AG10803 (cell line): Measurements from ENCODE around the gene NSMCE1.
A peak's percentile ranks its signal among the peaks of the same experiment; 100 is the strongest.

ENCODE experiments used
- DNase-seq: peaks from one replicate; pipeline ENCODE4 v3.0.0; 2010; ENCODE audit warnings: low read depth
- H3K4me3 ChIP-seq: 2 replicates; pipeline ENCODE4 v1.5.1; 2011; ENCODE audit warnings: mild to moderate bottlenecking, low read length, control low read depth
- TF ChIP-seq, protein P1 (sequence below): conservative IDR thresholded peaks from 2 replicates; pipeline ENCODE4 v1.5.1; 2011; ENCODE audit warnings: mild to moderate bottlenecking, low read length, control low read depth, inconsistent platforms

The NSMCE1 gene, protein sequence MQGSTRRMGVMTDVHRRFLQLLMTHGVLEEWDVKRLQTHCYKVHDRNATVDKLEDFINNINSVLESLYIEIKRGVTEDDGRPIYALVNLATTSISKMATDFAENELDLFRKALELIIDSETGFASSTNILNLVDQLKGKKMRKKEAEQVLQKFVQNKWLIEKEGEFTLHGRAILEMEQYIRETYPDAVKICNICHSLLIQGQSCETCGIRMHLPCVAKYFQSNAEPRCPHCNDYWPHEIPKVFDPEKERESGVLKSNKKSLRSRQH

DNA sequence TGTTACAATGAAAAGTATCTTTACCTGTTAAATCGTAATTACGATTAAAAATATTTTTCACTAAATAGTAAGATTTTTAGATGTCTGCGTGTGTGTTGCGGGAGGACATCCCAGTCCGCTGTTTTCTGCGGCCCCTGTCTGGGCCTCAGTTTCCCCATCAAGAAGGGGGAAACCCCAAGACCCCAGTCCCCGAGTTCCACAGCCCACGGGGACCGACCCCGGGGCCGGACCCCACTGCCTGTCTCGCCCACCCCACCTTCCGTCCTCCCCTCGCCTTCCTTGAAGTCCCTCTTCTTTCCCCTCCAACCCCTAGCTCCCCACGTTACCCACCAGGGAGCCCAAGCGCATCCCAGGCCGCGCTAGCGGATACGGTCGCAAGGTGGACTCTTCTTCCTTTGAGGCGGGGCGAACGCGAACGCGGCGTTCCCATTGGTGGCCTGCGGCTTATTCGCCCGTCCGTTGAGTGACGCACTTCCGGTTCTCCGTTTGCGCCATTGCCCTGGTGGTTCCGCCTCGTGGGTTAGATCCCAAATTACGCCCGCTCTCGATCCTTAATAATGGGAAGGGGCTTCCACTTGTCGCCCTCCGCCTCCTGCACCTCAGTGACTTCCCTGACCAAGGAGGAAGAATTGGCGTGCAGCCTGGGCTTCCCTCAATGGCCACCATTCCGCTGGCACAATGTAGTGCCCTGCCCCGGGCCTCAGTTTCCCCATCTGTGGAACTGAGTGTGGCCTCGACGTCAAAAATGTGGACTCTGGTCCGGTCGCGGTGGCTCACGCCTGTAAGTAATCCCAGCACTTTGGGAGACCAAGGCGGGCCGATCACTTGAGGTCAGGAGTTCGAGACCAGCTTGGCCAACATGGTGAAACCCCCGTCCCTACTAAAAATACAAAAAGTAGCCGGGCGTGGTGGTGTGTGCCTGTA lies at the start of gene NSMCE1:
TSS of gene NSMCE1 (minus strand) at position 397 of the 924 bp plus-strand sequence. CDS start 11,202 bp downstream, outside the sequence.
- peak within 1 kb of the TSS; percentile 94 for H3K4me3 ChIP-seq
- peak; percentile 95 for DNase-seq
- TF ChIP-seq, protein P1, sequence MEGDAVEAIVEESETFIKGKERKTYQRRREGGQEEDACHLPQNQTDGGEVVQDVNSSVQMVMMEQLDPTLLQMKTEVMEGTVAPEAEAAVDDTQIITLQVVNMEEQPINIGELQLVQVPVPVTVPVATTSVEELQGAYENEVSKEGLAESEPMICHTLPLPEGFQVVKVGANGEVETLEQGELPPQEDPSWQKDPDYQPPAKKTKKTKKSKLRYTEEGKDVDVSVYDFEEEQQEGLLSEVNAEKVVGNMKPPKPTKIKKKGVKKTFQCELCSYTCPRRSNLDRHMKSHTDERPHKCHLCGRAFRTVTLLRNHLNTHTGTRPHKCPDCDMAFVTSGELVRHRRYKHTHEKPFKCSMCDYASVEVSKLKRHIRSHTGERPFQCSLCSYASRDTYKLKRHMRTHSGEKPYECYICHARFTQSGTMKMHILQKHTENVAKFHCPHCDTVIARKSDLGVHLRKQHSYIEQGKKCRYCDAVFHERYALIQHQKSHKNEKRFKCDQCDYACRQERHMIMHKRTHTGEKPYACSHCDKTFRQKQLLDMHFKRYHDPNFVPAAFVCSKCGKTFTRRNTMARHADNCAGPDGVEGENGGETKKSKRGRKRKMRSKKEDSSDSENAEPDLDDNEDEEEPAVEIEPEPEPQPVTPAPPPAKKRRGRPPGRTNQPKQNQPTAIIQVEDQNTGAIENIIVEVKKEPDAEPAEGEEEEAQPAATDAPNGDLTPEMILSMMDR: peak; percentile 26

DNA sequence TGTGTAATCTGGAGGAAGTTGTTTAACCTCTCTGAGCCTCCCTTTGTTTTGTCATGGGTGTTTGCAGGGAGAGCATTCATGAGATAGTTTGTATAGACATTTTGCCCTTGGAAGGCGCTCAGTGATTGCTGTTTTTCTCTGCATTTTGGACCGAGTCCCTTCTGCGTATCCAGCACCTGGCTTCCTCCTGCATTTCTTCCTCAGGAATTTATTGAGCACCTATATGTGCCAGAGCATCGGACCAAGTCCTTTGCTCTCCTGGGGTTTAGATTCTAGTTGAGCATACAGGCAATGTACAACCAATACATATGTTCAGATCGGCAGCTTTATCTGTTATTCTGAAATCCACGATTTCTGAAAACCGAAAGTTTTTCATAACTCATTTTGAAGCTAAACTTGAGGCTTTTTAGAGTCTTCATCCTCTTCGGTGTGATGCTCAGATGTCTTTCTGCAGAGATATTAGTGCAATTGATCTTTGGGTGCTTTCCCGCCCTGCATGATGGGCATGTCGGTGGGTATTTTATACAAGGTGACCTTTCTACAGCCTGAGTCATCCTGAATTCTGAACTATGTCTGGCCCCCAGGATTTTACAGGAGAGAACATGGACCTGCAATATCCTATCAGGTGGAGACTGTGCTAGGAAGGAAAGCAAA lies 49.3 kb upstream of the NSMCE1 start:
- TF ChIP-seq, protein P1: no peak
- DNase-seq: no peak
- no peak overlapping the region for H3K4me3 ChIP-seq

DNA sequence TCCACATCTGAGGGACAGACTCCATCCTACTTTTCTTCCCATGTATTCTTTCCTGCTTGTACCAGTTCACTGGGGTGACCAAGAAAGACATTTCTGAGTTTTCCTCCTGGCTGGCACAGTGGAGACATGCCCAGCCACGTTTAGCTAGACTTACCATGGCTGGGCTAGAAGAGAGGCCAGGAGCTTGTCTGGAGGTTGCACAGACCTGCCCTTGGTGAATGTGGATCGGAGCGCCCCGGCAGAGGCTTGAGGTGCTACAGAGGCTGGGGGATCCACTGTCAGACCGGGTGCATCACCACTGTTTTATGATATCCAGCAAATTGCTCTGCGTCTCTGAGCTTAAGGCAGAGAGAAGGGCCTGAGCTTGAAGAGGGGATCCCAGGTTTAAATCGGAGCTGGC lies 48.7 kb upstream of the NSMCE1 start:
- H3K4me3 ChIP-seq: no peak overlapping the region
- no peak for DNase-seq
- TF ChIP-seq, protein P1: no peak

GRCh38 chr16:27316038-27316680 lies 47.6 kb upstream of the NSMCE1 start:
- TF ChIP-seq, protein P1: no peak
- no peak overlapping the region for H3K4me3 ChIP-seq
- no peak for DNase-seq

DNA sequence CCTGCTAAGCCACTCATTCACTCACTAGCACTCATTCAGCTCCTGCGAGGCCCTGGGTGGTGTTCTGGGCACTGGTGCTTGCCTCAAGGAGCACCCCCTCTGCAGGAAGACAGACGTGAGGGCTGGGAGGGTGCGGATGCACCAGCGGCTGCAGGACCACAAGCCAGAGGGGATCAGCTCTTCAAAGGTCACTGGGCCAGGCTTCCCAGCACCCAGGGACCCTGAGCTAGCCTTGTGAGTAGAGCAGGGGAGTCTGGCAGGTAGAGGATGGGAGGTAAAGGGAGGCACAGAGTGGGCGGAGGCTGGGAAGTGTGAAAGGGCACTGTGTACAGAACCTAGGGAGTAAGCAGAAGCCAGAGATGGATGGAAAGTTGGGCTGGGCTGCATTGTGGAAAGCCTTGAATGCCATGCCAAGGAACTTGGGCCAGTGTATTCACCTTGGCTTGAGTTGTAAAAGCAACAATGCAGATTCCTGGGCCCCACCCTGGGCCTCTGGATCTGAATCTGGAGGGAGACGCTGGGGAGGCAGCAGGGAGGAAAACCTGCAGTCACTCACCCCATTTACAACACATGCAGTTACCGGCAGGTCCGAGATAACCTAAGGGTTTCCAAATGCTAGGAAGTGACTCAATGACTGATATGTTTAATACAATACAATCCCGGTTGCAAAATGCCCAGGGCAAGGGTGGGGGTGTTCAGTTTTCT lies 46.9 kb upstream of the NSMCE1 start:
- peak overlapping the region; percentile 83 for H3K4me3 ChIP-seq
- DNase-seq: peak; percentile 43
- TF ChIP-seq, protein P1: no peak

- no peak for DNase-seq
- peak overlapping the region; percentile 83 for H3K4me3 ChIP-seq
- TF ChIP-seq, protein P1: no peak
These were observed 46.4 kb upstream of the NSMCE1 start for GRCh38 chr16:27314986-27315332.
